ENCODE data around the gene PIK3AP1. TPM values are rescaled to one million over a fixed set of nuclear protein-coding genes. Genes with fewer than 3 reads are reported as not detected.

Gene PIK3AP1
- total and polyA plus RNA-seq, 2 of the 8 experiments (the other 6 are each of a cell fraction or from before 2014, with no cell fraction given): 1.9 to 4.5 TPM

- H3K9me3 ChIP-seq (ENCODE audit: insufficient read depth in 2 of 2, low read depth in 1 of 2, low read length in 1 of 2): no peaks in the 10 kb centered on the region
- no peak overlapping the region for H3K27ac ChIP-seq (ENCODE audit: low read depth, low read length)
- no peaks in the 10 kb centered on the region for H4K20me1 ChIP-seq (replicated peaks in 1 of 2; ENCODE audit: control insufficient read depth in 1 of 2, insufficient read depth in 2 of 2, low read length in 2 of 2)
- ChIA-PET POLR2A (ENCODE audit: partially characterized antibody) (no interaction called here), CTCF (ENCODE audit: partially characterized antibody) (no interaction called here)
- H2AFZ ChIP-seq (ENCODE audit: low read length): no peak overlapping the region
- H2AK5ac ChIP-seq (ENCODE audit: low read depth, low read length): no peak overlapping the region
- no peaks in the 10 kb centered on the region for H3K4me1 ChIP-seq (replicated peaks in 1 of 4; ENCODE audit: control insufficient read depth in 3 of 4, insufficient read depth in 4 of 4, low read length in 3 of 4)
- H3K23ac ChIP-seq (ENCODE audit: insufficient read length): no peak overlapping the region
- no peak overlapping the region for H3K4me2 ChIP-seq (ENCODE audit: insufficient read depth in 1 of 2, low read depth in 2 of 2, low read length in 2 of 2)
- no peaks in the 10 kb centered on the region for H3K27me3 ChIP-seq (replicated peaks in 1 of 4; ENCODE audit: control insufficient read depth in 3 of 4, extremely low read depth in 1 of 4, insufficient read depth in 3 of 4, low read length in 3 of 4)
- FAIRE-seq: no peak
- H2BK5ac ChIP-seq (ENCODE audit: low read depth, low read length): 0 out of 2 replicates have a peak overlapping the region, but pooled peaks have one; percentile 35
- H2BK12ac ChIP-seq (ENCODE audit: low read depth, low read length): no peak overlapping the region
- no peaks in the 10 kb centered on the region for H3K23me2 ChIP-seq (ENCODE audit: low read depth, low read length)
- H3K79me2 ChIP-seq (ENCODE audit: control insufficient read depth in 1 of 2, insufficient read depth in 2 of 2, low read length in 2 of 2): no peaks in the 10 kb centered on the region
- TF ChIP-seq SUZ12 (IDR thresholded peaks at IDR 0.05; ENCODE audit: low read length) (no peak), RBBP5 (IDR thresholded peaks at IDR 0.05; ENCODE audit: borderline replicate concordance, low read depth, low read length) (no peak), POLR2AphosphoS5 (IDR thresholded peaks at IDR 0.05; ENCODE audit: low read depth, low read length) (no peak)
- no peak overlapping the region for H3K18ac ChIP-seq (ENCODE audit: extremely low read depth, low read length)
- no peaks in the 10 kb centered on the region for H3K36me3 ChIP-seq (ENCODE audit: control insufficient read depth in 2 of 4, insufficient read depth in 4 of 4, low read length in 3 of 4)
- H3K9ac ChIP-seq (replicated peaks in 1 of 4; ENCODE audit: extremely low read depth in 1 of 4, low read depth in 3 of 4, low read length in 3 of 4): no peak overlapping the region
- DNase-seq (ENCODE audit: low read depth in 1 of 2, low spot score in 2 of 2): no peak
- H2BK120ac ChIP-seq (replicated peaks; ENCODE audit: low read depth, low read length): no peak overlapping the region
- no peak overlapping the region for H4K8ac ChIP-seq (ENCODE audit: extremely low read depth, insufficient read depth, low read length)
- no peaks in the 10 kb centered on the region for H3K79me1 ChIP-seq (ENCODE audit: low read depth, low read length)
- H3K4me3 ChIP-seq (ENCODE audit: extremely low read depth in 1 of 4, insufficient read depth in 2 of 4, low read depth in 3 of 4, low read length in 4 of 4): no peak overlapping the region
- H2BK15ac ChIP-seq (ENCODE audit: low read length): no peak overlapping the region
- WGBS, 2 experiments (ENCODE audit: extremely low coverage in 1 of 2, insufficient coverage in 1 of 2, insufficient read length in 1 of 2, insufficient replicate concordance in 2 of 2, low coverage in 1 of 2, low lambda C conversion rate in 2 of 2, missing lambda C conversion rate in 1 of 2): 87% methylated on average over 11 of the region's 19 CpGs; no CpG with 5 or more reads in 1 of the 2 experiments
- no peak overlapping the region for H3K14ac ChIP-seq (ENCODE audit: insufficient read length)
- H3K4ac ChIP-seq (replicated peaks; ENCODE audit: insufficient read length, low read depth, low read length): no peak overlapping the region
- H4K91ac ChIP-seq (replicated peaks; ENCODE audit: insufficient read length, low read length): no peak overlapping the region
- no peak overlapping the region for H4K5ac ChIP-seq (ENCODE audit: insufficient read length, low read depth, low read length)
- H2BK20ac ChIP-seq (ENCODE audit: low read length): no peak overlapping the region
- H3K56ac ChIP-seq (replicated peaks; ENCODE audit: insufficient read length, low read depth, low read length): no peak overlapping the region
Observed at GRCh38 chr10:96709525-96709924, 10.8 kb downstream of the PIK3AP1 start.

Measured in H1 (cell line).